Activated B cell treated with CpG ODN at 0.5 μM for 24 hours (primary cell): Measurements from ENCODE around the gene PTPRK. TPM values are rescaled to one million over a fixed set of nuclear protein-coding genes. Genes with fewer than 3 reads are reported as not detected.

ENCODE experiments used
- ATAC-seq: fragments of 200-7000 bp; cut with Tn5 transposase; one replicate; pipeline ENCODE4 v1.10.0; 2021; ENCODE audit warnings: low read depth, mild to moderate bottlenecking, moderate library complexity
- CTCF ChIA-PET: fragments of 350-600 bp; sonication (Branson Sonifier 250); formaldehyde crosslinking; loops from one replicate; lab custom pipeline; 2021; ENCODE audit warnings: antibody characterized with exemption; lab: Charles Lee
- POLR2A ChIA-PET: fragments of 350-600 bp; sonication (Branson Sonifier 250); formaldehyde crosslinking; loops from one replicate; lab custom pipeline; 2021; ENCODE audit warnings: antibody characterized with exemption; lab: Charles Lee
- DNase-seq: peaks from one replicate; pipeline ENCODE4 v3.0.0; 2022
- H3K27ac Mint-ChIP-seq: one replicate; pipeline ENCODE4 v1.8.0; 2020; ENCODE audit warnings: mixed read lengths
- H3K27me3 Mint-ChIP-seq: one replicate; pipeline ENCODE4 v1.8.0; 2021; ENCODE audit warnings: mixed read lengths
- H3K36me3 Mint-ChIP-seq: one replicate; pipeline ENCODE4 v1.8.0; 2021; ENCODE audit warnings: low read depth, mixed read lengths
- H3K4me1 Mint-ChIP-seq: one replicate; pipeline ENCODE4 v1.8.0; 2021; ENCODE audit warnings: mixed read lengths
- H3K4me3 Mint-ChIP-seq: one replicate; pipeline ENCODE4 v1.8.0; 2020; ENCODE audit warnings: mild to moderate bottlenecking, mixed read lengths
- H3K9me3 Mint-ChIP-seq: one replicate; pipeline ENCODE4 v1.8.0; 2020; ENCODE audit warnings: mixed read lengths
- CTCF ChIP-seq: fragments of 200-600 bp; IDR thresholded peaks from one replicate; pipeline ENCODE4 v1.8.0; 2022; ENCODE audit warnings: antibody characterized with exemption, mild to moderate bottlenecking
- intact Hi-C: fragments of 100-400 bp; cut with micrococcal nuclease; formaldehyde crosslinking; loops from one replicate; pipeline ENCODE4 v1.15.1; 2024
- total RNA-seq: library from RNA; stranded (reverse); gene quantifications from 2 replicates; pipeline ENCODE4 v1.2.3, GENCODE V29; 2022

Gene PTPRK
- total RNA-seq, 1 donor from 2014 or later, result 14.2 TPM

DNA sequence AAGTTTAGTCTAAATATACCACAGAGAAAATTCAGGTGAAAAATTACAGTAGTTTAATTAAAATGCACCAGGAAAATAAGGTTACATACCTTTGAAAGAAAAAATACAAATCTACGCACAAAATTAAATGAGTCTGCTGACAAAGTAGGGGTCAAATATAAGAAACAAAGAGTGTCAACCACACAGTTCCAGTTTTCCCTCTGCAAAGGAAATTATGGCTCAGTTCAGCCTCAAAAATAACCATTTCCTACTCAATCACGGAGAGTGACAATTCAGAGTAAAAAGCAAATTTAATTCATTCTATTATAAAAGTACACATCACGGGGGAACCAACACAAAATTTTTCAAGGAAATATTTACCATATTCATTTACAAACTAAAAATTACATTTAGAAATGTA, 124.8 kb downstream of the PTPRK start:
- CTCF ChIA-PET, result no interaction called here

GRCh38 chr6:128395188-128395587, 125.2 kb downstream of the PTPRK start:
- Mint-ChIP-seq H3K4me1 (no peaks in the 10 kb centered on the region), H3K27ac (no peak overlapping the region), H3K4me3 (no peak overlapping the region), H3K9me3 (no peaks in the 10 kb centered on the region), H3K36me3 (no peaks in the 10 kb centered on the region), H3K27me3 (no peaks in the 10 kb centered on the region)
- DNase-seq (no peak), ATAC-seq (no peak)
- intact Hi-C loops, result no loop called here
- no peak for TF ChIP-seq CTCF
- POLR2A ChIA-PET, result no interaction called here
- CTCF ChIA-PET, result no interaction called here

More for the DNA sequence above, 124.8 kb downstream of the PTPRK start:
- Mint-ChIP-seq H3K36me3 (no peaks in the 10 kb centered on the region), H3K4me3 (no peak overlapping the region), H3K27ac (no peak overlapping the region), H3K9me3 (no peaks in the 10 kb centered on the region), H3K27me3 (no peaks in the 10 kb centered on the region), H3K4me1 (no peaks in the 10 kb centered on the region)
- DNase-seq (no peak), ATAC-seq (no peak)
- intact Hi-C loops, result no loop called here
- no peak for TF ChIP-seq CTCF
- POLR2A ChIA-PET, result no interaction called here

- no peak for DNase-seq
- CTCF ChIA-PET, result no interaction called here
- no peak overlapping the region for H3K4me3 Mint-ChIP-seq
- no peaks in the 10 kb centered on the region for H3K9me3 Mint-ChIP-seq
- no peak for TF ChIP-seq CTCF
- intact Hi-C loops, result no loop called here
- POLR2A ChIA-PET, result no interaction called here
- H3K27ac Mint-ChIP-seq, result no peak overlapping the region
- ATAC-seq, result no peak
- H3K4me1 Mint-ChIP-seq, result no peaks in the 10 kb centered on the region
- H3K36me3 Mint-ChIP-seq, result no peaks in the 10 kb centered on the region
- no peaks in the 10 kb centered on the region for H3K27me3 Mint-ChIP-seq
Observed at GRCh38 chr6:128394167-128394566, 126.2 kb downstream of the PTPRK start.

- Mint-ChIP-seq H3K4me1 (no peaks in the 10 kb centered on the region), H3K36me3 (no peaks in the 10 kb centered on the region), H3K4me3 (no peak overlapping the region), H3K9me3 (no peaks in the 10 kb centered on the region), H3K27me3 (no peaks in the 10 kb centered on the region), H3K27ac (no peak overlapping the region)
- intact Hi-C loops, result no loop called here
- ChIA-PET CTCF (no interaction called here), POLR2A (no interaction called here)
- TF ChIP-seq CTCF, result no peak
- DNase-seq, result no peak
- ATAC-seq, result no peak
Observed at GRCh38 chr6:128389820-128390534, 130.4 kb downstream of the PTPRK start.

GRCh38 chr6:128388380-128388779, 132.0 kb downstream of the PTPRK start:
- no peak for TF ChIP-seq CTCF
- no peak for DNase-seq
- Mint-ChIP-seq H3K27ac (no peak overlapping the region), H3K9me3 (no peaks in the 10 kb centered on the region), H3K36me3 (no peaks in the 10 kb centered on the region), H3K4me3 (no peak overlapping the region), H3K27me3 (no peaks in the 10 kb centered on the region), H3K4me1 (no peaks in the 10 kb centered on the region)
- ChIA-PET CTCF (no interaction called here), POLR2A (no interaction called here)
- intact Hi-C loops, result no loop called here
- ATAC-seq, result no peak
